Measurements from ENCODE around the gene PRKAG1.
A peak's percentile ranks its signal among the peaks of the same experiment; 100 is the strongest.

PRKAG1 gene

DNA sequence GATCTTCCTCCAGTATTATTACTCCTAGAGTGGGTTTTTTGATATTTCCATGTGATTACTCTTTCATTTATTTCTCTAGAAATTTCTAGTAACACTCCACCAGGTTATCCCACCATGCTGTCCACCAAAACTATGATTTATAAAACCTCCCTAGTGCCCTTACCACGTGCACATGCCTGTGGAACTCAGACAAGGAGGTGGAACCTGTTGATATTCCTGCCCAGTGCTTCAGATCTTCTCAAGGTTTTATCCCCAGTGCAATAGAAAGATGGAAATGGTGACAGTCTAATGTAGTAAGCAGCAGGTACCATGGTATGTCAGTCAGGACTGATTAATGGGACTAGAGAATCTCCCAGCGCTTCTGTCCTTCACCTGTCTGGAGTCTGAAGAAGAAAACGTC lies 57.7 kb downstream of the PRKAG1 start:
- no peak for DNase-seq

GRCh38 chr12:48958049-48958388 lies 60.6 kb downstream of the PRKAG1 start:
- no peak for DNase-seq

DNA sequence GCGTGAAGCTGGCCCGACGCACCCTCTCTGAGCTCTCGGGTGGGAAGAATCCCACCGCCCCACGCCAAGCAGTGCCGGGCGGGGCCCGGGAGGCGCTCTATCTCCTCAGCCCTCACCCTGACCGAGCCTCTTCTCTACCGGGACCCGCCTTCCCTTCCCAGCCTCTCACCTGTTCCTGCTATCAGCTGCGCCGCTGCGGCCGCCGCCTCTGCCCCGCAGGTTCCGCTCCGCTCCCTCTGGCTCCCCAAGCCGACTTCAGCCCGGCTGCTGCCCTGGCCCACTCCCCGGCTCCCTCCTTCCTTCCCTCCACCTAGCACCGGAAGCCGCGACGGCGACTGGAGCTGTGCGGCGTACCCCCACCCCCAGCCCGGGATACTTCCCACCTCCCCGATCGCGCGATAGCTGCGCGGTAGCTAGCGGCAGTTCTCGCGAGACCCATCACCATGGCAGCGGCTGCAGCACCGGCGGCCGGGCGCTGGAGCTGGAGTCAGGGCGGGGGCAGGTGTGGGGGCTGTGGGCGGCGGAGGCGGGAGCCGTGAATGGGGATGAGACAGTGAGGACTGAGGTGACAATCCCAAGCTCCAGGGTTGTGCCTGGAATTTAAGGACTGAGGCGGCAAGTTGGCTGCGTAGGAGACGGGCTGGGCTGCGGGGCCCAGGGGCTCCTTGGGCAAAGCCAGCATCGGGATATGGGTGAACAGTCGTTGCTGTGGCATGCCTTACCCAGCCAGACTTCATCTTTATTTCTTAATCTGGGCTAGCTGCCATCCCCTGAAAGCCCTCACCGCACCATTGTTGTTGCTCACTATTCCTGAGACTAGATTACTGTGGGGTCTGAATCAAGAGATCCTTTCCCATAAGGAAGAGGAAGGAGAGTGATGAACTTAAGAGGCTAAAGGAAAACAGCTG lies 61.2 kb downstream of the PRKAG1 start, which contains the start of gene ARF3:
TSS of gene ARF3 (minus strand) at position 347 of the 908 bp plus-strand sequence. CDS start 16,392 bp downstream, outside the sequence.
- peak; percentile 96 for DNase-seq

- no peak for DNase-seq
Measured at GRCh38 chr12:48956279-48957140, 62.1 kb downstream of the PRKAG1 start.

DNA sequence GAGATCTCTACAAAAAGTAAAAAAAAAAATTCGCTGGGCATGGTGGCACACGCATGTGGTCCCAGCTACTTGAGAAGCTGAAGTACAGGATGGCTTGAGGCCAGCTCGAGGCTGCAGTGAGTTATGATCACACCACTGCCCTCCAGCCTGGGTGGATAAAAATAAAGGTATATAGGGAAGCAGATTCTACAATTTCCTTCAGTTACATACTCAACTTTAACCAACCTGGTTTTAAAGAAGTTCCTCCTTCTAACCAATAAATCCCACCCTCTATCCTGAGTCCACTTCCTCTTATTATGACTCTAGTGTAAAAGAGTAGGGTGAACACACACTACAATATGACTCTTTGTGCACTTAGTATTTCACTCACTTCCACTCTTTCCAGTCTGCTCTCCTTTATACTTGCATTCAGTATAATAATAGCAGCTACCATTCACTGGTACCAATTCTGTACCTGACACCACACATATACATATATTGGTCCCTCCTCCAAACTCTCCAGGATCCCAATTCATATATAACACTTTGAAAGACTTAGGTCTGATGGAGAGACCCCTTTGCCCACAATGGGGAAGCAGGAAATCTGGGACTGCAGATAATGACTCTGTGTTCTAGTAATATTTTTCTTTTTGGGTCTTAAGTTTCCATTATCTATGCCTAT lies 63.6 kb downstream of the PRKAG1 start:
- DNase-seq: no peak

- no peak for DNase-seq
Measured at GRCh38 chr12:48954061-48954460, 64.5 kb downstream of the PRKAG1 start.

DNA sequence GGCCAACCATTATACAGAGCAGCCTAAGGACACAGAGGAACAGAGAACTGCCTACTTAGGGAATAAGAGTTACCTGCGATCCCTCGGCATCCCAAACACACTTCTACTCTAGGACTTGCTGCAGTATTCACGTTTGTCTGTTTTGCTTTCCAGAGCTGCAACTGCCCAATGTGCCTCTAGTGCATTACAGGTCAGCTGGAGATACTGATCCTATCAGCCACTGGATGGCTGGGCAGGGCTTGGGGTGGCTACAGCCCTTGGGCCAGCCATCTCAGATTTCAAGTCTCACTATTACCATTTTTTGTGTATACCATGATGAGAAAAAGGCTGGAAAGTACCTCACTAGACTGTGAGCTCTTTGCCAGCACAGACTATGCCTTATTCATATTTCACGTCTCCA lies 65.9 kb downstream of the PRKAG1 start:
- no peak for DNase-seq
